Thyroid gland (tissue), 4 donors: ENCODE measurements around the gene PTGDS.

Source experiments
- CTCF ChIP-seq, 6 experiments: fragments of 200-600 bp in 3 of 6; fragments of 450-650 bp in 3 of 6; sonication (generic) in 3 of 6; IDR thresholded peaks; one replicate each; pipeline ENCODE4 v1.5.1; 2016 to 2019; ENCODE audit warnings: antibody characterized with exemption in 6 of 6, mild to moderate bottlenecking in 2 of 6, inconsistent platforms in 1 of 6, moderate library complexity in 1 of 6
- POLR2A ChIP-seq, 2 donors: fragments of 450-650 bp; IDR thresholded peaks; one replicate each; pipeline ENCODE4 v1.6.1; 2017; ENCODE audit warnings: antibody characterized with exemption in 2 of 2, mild to moderate bottlenecking in 2 of 2, moderate library complexity in 1 of 2

- TF ChIP-seq POLR2A (IDR thresholded peaks at IDR 0.05): no peak
- no peak for TF ChIP-seq CTCF (IDR thresholded peaks at IDR 0.05)
These were observed 36.3 kb downstream of the PTGDS start for GRCh38 chr9:137013571-137013940.
